GM18519 (cell line): Measurements from ENCODE around the gene AICDA.
"Not testable (repeated sequence)": the region's sequence is repeated elsewhere in the genome, so short reads cannot be mapped to it uniquely, and the experiment has no call there.

ENCODE experiments used
- ATAC-seq: cut with Tn5 transposase; IDR thresholded peaks from one replicate; pipeline ENCODE4 v1.9.1; 2021; ENCODE audit warnings: mild to moderate bottlenecking, moderate library complexity; ENCODE audit not compliant: unreplicated experiment, low FRiP score

Gene AICDA

DNA sequence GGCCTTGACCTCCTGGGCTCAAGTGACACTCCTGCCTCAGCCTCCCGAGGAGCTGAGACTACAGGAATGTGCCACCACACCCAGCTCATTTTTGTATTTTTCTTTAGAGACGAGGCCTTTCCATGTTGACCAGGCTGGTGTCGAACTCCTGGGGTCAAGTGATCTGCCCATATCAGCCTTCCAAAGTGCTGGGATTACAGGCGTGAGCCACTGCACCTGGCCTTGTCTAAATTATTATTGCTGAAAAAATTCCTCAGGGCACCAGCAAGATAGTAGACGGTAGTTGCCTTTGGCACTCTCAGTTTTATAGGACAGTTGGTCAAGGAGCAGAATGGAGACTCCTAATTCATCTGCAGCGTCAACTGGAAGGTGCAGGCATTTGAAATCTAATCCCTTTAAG is 2.5 kb upstream of the AICDA start:
- no peak for ATAC-seq

DNA sequence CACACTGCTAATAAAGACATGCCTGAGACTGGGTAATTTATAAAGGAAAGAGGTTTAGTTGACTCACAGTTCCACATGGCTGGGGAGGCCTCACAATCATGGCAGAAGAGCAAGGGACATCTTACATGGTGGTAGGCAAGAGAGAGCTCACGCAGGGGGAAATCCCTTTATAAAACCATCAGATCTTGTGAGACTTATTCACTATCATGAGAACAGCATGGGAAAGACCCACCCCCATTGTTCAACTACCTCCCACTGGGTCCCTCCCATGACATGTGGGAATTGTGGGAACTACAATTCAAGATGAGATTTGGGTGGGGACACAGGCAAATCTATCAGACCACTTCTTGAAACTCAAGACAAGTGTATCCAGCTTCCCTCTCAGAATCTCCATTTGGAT is 1.2 kb upstream of the AICDA start:
- not testable (repeated sequence) for ATAC-seq

DNA sequence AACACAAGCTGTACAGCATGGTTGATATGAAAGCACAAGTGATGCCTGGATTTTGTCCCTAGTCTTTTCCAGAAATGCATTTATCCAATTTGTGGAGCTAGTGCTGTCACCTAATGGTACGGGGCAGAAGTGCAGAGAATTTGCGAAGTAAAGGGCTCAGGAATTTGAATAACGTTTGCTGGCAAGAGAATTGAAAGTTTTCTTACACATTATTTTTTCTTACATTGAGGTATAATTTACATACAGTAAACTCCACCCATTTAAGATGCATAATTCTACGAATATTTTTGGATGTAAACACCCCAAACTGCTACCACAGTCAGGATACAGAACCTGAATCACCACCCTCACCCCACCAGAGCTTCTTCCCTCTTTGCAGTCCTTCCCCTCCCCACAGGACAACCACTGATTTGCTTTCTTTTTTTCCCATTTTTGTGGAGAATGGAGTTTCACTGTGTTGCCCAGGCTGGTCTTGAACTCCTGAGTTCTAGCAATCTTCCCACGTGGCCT is 3.5 kb downstream of the AICDA start:
- no peak for ATAC-seq

DNA sequence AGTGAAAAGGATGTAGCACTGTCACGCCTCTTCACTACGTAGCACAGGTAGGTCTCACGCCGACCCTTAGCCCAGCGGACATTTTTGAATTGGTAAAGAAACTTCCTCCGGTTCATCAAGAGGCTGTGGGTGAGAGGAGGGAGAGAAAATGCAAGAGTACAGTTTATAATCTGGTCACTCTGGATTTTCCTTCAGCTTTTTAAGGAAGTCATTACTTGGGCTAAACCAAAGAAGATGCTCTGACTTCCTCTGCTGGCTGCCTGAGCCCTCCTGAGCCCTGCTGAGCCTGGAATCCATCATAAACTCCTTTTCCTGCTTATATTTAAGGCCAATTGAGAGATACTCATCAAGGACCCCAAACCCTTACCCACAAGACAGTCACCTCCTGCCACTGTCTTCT is 5.8 kb downstream of the AICDA start:
- ATAC-seq = no peak

DNA sequence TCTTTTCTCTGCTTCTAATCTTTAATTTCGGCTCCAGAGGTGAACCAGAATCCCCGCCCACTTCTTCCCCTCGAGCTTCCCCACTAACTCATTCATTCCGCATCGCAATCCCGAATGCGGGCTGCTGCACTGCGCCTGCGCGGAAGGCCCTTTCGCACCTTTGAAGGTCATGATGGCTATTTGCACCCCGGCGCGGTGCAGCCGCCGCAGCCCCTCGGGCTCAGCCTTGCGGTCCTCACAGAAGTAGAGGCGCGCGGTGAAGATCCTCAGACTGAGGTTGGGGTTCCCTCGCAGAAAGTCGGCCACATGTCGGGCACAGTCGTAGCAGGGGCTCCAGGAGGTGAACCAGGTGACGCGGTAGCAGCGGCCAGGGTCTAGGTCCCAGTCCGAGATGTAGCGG is 7.6 kb downstream of the AICDA start:
- no peak for ATAC-seq

DNA sequence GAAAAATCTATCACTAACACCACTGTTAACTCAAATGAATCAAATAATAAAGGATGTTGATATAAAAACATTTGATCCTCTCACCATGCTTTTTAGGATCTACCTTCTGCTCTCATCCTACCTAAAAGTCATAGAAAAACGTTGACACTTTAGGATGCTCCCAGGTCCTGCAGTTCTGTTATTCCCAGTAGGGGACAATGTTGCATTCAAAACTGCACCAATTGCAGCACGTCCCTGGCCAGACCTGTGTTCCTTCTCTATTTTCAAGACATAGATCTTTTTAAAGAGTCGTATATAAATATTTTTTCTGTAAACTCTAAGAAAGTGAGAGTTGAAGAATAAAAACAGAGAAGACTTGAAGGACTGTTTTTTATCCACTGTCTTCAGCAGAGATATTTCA is 8.8 kb downstream of the AICDA start:
- ATAC-seq = no peak

DNA sequence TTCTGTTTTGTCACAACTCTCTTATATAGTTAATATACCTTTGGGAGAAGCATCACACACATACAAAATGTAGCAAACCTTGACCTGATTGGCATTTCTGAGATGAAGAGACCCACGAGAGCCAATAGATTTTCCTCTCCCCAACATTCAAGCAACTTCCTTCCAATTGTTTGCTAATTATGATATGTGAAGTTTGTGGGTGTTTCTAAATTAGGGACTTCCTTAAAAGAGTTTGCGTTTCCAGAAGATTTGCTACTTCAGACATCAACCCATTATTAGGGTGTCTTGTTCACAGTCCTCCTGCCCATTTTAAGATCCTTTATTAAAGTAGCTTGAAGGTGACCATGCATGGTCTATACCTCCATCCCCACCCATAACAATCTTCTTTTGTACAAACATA is 9.4 kb downstream of the AICDA start:
- no peak for ATAC-seq

DNA sequence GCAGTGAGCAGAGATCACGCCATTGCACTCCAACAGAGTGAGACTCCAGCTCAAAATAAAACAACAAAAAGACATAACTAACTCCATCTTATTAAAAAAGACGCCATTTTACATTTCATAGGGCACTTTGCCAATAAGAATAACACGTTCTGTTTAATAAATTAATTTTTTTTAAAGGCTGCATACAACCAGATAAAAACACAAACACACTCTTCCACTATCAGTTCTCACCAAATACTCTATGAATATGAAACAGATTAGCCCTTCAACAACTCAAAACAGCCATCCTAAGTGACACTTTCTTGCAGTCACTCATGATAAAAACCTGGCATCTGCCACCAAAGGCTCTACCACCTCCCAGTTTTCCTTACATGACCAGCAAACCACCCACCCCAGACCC is 16.1 kb downstream of the AICDA start:
- no peak for ATAC-seq

DNA sequence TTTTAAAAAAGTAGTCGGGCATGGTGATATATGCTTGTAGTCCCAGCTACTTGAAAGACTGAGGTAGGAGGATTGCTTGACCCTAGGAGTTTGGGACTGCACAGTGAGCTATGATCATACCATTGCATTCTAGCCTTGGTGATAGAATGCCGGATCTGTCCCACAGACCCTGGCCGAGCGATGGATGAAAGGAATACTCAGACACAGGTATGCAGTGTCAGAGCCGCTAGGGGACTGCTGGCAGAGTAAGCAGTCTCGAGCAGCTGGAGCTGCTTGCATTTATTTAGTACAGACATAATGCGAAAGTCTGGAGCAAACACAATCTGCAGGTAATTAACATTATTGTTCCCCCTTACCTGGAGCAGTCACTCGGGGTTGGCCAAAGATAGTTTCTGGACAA is 18.6 kb downstream of the AICDA start:
- no peak for ATAC-seq

DNA sequence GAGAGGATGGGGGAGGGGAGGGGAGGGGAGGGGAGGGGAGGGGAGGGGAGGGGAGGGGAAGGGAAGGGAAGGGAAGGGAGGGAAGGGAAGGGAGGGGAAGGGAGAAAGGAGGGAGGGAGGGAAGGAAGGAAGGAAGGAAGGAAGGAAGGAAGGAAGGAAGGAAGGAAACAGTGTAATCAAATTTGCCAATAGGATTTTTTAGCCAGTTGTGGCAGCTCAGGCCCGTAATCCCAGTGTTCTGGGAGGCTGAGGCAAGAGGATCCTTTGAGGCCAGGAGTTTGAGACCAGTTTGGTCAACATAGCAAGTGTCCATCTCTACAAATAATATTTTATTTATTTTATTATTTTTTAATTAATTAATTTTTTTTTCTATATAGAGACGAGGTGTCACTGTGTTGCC is 19.4 kb downstream of the AICDA start:
- no peak for ATAC-seq

DNA sequence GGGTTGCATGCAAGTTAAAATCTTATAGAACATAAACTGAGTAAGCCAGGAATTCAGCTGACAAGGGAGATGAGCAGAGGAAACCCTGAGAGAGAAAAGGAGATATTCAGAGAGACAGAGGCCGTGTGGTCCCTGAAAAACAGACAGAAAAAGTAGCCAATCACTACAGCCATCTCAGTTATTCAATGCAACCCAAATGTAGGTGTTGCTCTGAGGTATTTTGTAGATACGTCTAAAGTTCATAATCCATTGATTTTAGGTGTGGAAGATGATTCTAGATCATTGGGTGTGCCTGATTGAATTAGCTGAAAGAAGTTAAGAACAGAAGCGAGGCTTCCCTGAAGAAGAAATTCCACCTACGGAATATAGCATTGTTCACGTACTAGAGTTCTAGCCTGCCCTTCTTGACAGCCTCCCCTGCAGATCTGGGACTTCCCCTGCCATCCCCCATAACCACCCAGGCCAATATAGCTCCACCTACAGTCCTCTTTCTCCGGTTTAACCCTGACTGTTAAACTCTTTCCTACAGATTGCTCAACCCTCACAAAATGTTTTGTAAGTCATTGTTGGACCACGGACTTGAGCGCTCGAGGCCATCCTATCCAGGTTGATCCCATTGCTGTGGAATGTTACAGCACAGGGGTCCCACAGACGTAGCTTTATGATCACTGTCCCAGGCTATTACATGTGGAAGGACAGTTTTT is 21.7 kb downstream of the AICDA start:
- ATAC-seq = no peak

DNA sequence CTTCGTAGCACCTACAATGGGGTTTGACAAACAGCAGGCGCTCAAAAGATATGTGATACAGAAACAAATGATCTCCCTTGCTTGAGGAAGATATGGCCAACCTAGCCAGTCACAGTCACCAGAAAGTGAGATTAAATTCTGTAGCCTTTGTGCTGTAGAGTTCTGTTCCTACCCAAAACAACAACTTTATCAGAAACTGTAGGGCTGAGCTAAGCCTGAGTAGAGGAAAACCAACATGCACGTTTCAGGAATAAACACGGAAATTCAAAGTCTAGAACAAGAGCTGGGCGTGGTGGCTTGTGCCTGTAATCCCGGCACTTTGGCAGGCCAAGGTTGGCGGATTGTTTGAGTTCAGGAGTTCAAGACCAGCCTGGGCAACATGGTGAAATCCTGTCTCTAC is 23.0 kb downstream of the AICDA start:
- no peak for ATAC-seq

DNA sequence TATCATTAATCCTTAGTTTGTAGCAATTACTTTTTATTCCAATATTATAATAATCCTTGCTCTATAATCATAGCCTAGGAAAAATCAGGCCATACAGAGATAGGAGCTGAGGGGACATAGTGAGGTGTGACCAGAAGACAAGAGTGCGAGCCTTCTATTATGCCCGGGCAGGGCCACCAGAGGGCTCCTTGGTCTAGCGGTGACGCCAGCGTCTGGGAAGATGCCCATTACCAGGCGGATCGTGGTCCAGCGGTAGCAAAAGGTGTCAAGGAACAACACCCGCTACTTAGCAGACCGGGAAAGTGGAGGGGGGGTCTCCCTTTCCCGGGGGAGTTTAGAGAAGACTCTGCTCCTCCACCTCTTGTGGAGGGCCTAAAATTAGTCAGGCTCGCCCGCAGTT is 28.2 kb downstream of the AICDA start:
- ATAC-seq = not testable (repeated sequence)

DNA sequence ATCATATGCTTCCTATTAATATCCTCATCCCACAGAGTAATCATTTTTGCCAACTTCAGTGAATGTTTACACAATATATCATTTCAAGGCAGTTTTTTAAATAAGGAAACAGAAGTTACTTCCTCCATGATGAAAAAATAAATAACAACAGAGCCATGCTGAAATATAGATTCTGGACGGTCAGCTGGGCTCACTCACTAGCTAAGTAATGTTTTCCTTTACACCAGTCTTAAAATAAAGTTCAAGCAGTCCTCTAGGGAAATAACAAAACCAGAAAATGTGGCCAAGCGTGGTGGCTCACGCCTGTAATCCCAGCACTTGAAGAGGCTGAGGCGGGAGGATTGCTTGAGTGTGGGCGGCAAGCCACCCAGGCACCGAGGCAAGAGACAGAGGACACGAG is 28.7 kb downstream of the AICDA start:
- ATAC-seq = no peak

DNA sequence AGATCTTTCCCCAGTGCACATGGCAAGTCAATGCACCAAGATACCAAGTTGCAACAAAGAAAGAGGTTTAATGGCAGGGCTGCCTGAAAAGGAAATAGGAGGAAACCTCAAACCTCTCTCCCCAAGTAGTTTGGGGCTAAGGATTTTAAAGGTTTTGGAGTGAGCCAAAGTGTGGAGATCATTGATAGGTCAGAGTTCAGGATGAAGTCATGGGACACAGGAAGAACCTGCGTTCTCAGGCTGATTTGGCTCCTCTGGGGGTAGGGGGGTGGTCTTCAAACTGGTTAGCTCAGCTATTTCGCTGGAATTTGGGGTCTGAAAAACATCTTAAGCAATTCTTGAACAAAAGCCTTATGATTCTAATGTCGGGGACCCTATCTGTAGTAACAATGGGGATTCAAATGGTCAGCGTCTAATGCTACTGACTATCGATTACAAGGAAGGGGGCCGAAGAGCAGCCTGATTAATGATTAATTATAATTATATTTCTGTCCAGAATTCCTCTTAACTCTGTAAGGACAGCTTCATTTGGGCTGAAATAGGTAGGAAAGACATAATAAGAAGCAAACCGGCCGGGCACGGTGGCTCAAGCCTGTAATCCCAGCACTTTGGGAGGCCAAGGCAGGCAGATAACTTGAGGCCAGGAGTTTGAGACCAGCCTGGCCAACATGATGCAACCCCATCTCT is 31.4 kb downstream of the AICDA start:
- ATAC-seq = no peak

DNA sequence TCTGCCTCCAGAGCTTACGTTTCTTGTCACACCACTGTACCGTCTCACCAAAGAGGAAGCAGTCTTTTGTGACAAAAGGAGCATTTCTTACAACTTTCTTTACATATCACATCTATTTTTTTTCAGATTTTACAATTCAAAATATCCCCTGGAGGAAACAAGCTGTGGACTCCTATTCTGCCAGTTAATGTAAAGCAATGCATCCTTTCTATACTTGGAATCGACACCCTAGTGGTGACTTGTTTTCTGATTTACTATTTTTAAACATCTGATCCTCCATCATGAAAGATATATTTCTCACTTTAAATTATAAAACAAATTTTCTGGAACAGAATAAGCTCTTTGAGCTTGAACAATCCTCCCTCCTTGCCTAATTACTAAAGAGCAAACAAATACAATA is 34.8 kb downstream of the AICDA start:
- ATAC-seq = no peak

DNA sequence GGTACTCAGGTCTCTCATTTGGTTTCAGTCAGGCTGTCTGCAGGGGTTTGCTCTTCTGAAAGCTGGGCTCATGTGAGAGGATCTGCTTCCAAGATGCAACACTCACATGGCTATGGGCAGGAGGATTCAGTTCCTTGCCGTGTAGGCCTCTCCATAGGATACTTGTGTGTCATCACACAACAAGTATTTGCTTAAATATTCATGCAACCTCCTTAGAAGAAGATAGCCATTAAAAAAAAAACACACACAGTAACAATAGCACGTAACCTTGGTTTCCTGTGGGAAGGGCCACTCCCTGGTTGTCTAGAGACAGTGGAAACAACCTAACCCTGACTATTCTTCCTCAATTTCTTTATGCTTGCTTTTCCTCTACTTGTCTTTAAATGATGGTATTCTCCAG is 40.2 kb downstream of the AICDA start:
- ATAC-seq = no peak

DNA sequence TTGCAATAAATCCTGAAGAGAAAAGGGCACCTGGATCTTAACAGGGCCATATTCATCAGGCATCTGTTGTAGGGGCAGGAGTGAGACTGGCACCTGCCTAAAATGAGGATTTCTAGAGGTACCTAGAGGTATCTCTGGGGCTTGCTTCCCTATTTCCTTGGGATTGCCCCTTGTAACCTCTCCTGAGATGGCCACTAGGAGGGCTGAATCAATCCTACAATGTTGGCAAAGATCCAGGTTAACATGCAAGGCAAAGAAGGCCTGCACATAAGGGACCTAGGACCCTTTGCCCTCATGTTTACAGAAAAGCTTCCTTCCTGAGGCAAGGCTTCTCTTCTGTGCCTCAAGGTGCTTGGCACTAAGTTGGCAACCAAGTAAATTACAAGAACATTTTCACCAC is 46.1 kb downstream of the AICDA start:
- ATAC-seq = no peak

DNA sequence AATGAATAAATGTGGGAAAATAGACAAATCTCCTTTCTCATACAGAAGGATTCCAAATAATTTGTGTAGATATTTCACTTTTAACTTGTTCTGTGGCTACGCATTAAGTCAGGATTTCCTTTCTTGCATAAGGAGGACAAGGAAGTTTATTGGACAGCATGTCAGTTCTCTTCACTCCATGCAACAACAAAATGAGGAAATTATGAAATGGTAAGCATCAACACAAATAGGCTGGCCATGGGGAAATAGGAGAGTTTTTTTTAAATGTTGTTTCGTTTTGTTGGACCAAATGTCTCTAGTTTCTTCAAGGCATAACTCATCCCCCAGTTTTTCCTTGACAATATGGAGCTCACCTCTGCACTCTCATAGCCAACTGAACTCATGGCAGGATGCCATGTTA is 46.6 kb downstream of the AICDA start:
- ATAC-seq = not testable (repeated sequence)

DNA sequence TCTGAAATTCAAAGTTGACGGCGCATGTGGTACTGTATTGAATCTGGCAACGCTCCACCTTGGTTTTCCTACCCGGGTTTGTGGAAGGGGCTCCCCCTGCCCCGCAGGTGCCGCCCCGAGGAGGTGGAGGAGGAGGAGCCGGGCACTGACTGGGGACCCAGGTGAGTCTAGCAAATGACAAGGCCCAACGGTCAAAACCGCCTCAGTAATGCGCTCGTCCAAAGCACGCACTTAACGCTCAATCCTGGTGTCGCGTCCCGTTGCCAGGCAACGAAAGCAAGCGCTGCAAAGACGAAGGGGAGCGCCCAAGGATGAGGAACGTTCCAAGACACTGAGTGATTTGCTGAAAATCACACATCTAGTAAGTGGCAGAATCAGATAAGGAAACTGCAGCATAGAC is 48.0 kb downstream of the AICDA start:
- ATAC-seq = no peak

DNA sequence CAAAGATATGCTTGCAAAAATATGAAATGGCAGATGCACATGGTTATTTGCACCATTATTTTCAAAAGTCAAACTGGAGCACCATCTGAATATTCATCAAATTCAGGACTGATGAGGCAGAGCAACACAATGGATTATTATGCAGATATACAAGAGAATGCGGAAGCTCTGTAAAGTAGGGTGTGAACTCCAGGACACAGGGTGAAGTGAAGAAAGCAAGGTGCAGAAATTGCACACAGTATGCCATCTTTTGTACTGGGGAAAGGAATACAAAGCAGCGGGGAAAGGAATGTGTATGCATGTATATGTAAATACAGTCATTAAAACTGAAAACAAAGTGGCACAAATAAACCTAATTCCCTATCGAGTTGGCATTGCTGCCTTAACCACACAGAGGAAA is 49.3 kb downstream of the AICDA start:
- ATAC-seq = no peak

DNA sequence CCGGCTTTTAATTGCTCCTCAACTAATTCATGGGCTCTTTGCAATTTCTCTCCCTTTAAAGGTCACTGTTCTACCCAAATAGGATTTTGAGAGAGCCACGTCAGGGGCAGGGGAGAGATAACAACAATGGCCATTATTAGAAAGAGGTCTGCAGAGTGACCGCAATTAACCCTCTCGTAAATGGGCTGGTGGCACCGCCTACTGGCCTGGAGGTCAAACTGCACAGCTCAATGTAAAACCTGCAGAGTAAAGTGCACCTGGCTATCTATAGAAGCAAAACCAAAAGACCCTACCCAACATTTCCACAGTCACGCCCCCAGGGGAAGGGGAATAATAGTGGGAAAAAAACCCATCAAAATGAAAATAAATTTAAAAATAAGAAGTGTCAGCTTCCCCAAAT is 50.3 kb downstream of the AICDA start:
- ATAC-seq = no peak
